ENCODE data around the gene KRT75. TPM values are rescaled to one million over a fixed set of nuclear protein-coding genes. Genes with fewer than 3 reads are reported as not detected.

The KRT75 gene
- total and polyA plus RNA-seq, 2 of the 13 experiments (the other 11 are each of a cell fraction or from before 2014, with no cell fraction given), result not detected

DNA sequence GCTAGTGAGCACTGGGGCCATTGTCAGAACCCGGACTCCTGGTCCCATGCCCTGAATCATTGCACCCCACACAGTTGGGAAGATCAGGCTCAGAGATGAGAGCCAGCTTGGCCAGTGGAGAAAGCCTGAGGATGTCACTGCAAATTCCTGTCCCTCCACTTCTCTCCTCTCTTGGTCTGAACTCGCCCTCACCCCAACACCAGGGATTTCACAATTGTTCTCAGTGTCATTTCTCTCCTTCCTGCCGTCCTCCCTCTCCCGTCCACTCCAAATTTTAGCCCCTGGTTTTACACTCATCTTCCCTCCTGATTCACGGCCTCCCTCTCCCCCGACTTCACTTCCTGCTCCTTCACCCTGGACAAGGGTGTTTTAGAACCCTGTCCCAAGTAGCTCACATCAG is 11.1 kb downstream of the KRT75 start (continued):
- TF ChIP-seq, protein P1, sequence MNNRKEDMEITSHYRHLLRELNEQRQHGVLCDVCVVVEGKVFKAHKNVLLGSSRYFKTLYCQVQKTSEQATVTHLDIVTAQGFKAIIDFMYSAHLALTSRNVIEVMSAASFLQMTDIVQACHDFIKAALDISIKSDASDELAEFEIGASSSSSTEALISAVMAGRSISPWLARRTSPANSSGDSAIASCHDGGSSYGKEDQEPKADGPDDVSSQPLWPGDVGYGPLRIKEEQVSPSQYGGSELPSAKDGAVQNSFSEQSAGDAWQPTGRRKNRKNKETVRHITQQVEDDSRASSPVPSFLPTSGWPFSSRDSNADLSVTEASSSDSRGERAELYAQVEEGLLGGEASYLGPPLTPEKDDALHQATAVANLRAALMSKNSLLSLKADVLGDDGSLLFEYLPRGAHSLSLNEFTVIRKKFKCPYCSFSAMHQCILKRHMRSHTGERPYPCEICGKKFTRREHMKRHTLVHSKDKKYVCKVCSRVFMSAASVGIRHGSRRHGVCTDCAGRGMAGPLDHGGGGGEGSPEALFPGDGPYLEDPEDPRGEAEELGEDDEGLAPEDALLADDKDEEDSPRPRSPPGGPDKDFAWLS (CRISPR knock-in tag; IDR thresholded peaks at IDR 0.05; ENCODE audit: borderline replicate concordance), result no peak
- no peak for TF ChIP-seq KAT7 (CRISPR knock-in tag; IDR thresholded peaks at IDR 0.05; ENCODE audit: borderline replicate concordance)
- TF ChIP-seq TARDBP (CRISPR knock-in tag; IDR thresholded peaks at IDR 0.05), result no peak

- intact Hi-C loops (cut with micrococcal nuclease; ENCODE audit: unreplicated experiment), result no loop called here
- ChIA-PET CTCF (ENCODE audit: low intra/inter-chr PET ratio, low total read pairs) (no interaction called here), POLR2A (no interaction called here)
- no peak overlapping the region for H3K4me3 ChIP-seq (replicated peaks in 1 of 3; ENCODE audit: insufficient read depth in 1 of 3, low read depth in 2 of 3, low read length in 3 of 3)
- FAIRE-seq (no peak), ATAC-seq (no peak), DNase-seq (ENCODE audit: low spot score) (no peak)
- H4K20me1 ChIP-seq (ENCODE audit: insufficient read depth, low read length), result no peaks in the 10 kb centered on the region
- H3K79me2 ChIP-seq (ENCODE audit: insufficient read depth, low read length), result no peaks in the 10 kb centered on the region
- no peak overlapping the region for H3K4me2 ChIP-seq (ENCODE audit: low read depth, low read length)
- in situ Hi-C loops (cut with HindIII; ENCODE audit: extremely low pct_ligation_motif_present, low pct_unique_long_range_greater_than_20kb), result no loop called here
- no peak overlapping the region for H3K27ac ChIP-seq (ENCODE audit: extremely low read length, insufficient read depth, low read length)
- H2AFZ ChIP-seq (ENCODE audit: low read length), result no peak overlapping the region
- no peaks in the 10 kb centered on the region for H3K36me3 ChIP-seq (replicated peaks in 1 of 2; ENCODE audit: control insufficient read depth in 1 of 2, insufficient read depth in 2 of 2, low read length in 2 of 2)
- peaks cover 1 to 24% of the 10 kb centered on the region in 2 experiments; a peak in 1 of 5 replicates for H3K27me3 ChIP-seq (ENCODE audit: control insufficient read depth in 1 of 2, insufficient read depth in 2 of 2, low read length in 2 of 2)
- WGBS (ENCODE audit: low lambda C conversion rate), result 0% methylated on average over 1 of the region's 1 CpG
- BruUV-seq (replicated peaks), result no TSS peak
- no peaks in the 10 kb centered on the region for H3K4me1 ChIP-seq (ENCODE audit: insufficient read depth, low read length)
- no peaks in the 10 kb centered on the region for H3K9me3 ChIP-seq (ENCODE audit: low read length)
- H3K9ac ChIP-seq (ENCODE audit: insufficient read depth, low read depth, low read length), result no peak overlapping the region
- no peak for TF ChIP-seq ZNF253 (CRISPR knock-in tag; IDR thresholded peaks at IDR 0.05; ENCODE audit: borderline replicate concordance)
- no peak for TF ChIP-seq ZNF564 (CRISPR knock-in tag; IDR thresholded peaks at IDR 0.05)
- no peak for TF ChIP-seq ZSCAN21 (CRISPR knock-in tag; IDR thresholded peaks at IDR 0.05; ENCODE audit: borderline replicate concordance)
- TF ChIP-seq KDM5B (CRISPR knock-in tag; IDR thresholded peaks at IDR 0.05; ENCODE audit: borderline replicate concordance), result no peak
- no peak for TF ChIP-seq ATF7 (IDR thresholded peaks at IDR 0.05)
- TF ChIP-seq ATF7 (CRISPR knock-in tag; IDR thresholded peaks at IDR 0.05), result no peak
- no peak for TF ChIP-seq ZSCAN22 (CRISPR knock-in tag; IDR thresholded peaks at IDR 0.05)
- no peak for TF ChIP-seq U2AF2 (IDR thresholded peaks at IDR 0.05; ENCODE audit: low read depth, low read length)
- no peak for TF ChIP-seq GZF1 (CRISPR knock-in tag; IDR thresholded peaks at IDR 0.05)
- no peak for TF ChIP-seq ZNF142 (CRISPR knock-in tag; IDR thresholded peaks at IDR 0.05)
- no peak for TF ChIP-seq SETDB1 (CRISPR knock-in tag; IDR thresholded peaks at IDR 0.05; ENCODE audit: borderline replicate concordance)
- TF ChIP-seq REXO4 (CRISPR knock-in tag; IDR thresholded peaks at IDR 0.05; ENCODE audit: borderline replicate concordance), result no peak
Observed at GRCh38 chr12:52419656-52420055, 14.5 kb downstream of the KRT75 start.
